GM12878 (cell line): ENCODE measurements around the gene MRPS23. TPM values are rescaled to one million over a fixed set of nuclear protein-coding genes. Genes with fewer than 3 reads are reported as not detected.

ENCODE experiments used
- ATAC-seq: fragments of 200-7000 bp; cut with Tn5 transposase; 3 replicates; pipeline ENCODE4 v1.9.1; 2020; ENCODE audit warnings: mild to moderate bottlenecking, moderate library complexity
- BruUV-seq: library from RNA; stranded (reverse); fragments of 400-500 nt; replicated peaks from 2 replicates; lab custom pipeline; 2021; lab: Mats Ljungman, UMichigan
- CTCF ChIA-PET: fragments of 300-600 bp; sonication (Branson Sonifier 250); formaldehyde crosslinking; extraction: SDS; loops from one replicate; lab custom pipeline; 2021; ENCODE audit warnings: inconsistent platforms; lab: Yijun Ruan, JAX
- POLR2A ChIA-PET: fragments of 350-600 bp; formaldehyde crosslinking; extraction: SDS; loops from one replicate; lab custom pipeline; 2021; ENCODE audit warnings: inconsistent platforms; lab: Charles Lee
- RAD21 ChIA-PET: fragments of 300-600 bp; sonication (Branson Sonifier 250); formaldehyde crosslinking; loops from one replicate; lab custom pipeline; 2023; ENCODE audit warnings: antibody characterized with exemption; ENCODE audit not compliant: unreplicated experiment; lab: Charles Lee
- SMC1A ChIA-PET: fragments of 300-600 bp; sonication (Branson Sonifier 250); formaldehyde crosslinking; loops from one replicate; lab custom pipeline; 2023; ENCODE audit not compliant: unreplicated experiment, uncharacterized antibody; lab: Charles Lee
- DNase-seq: peaks from one replicate; pipeline ENCODE4 v3.0.0-alpha.2; 2011; ENCODE audit warnings: low read depth, low spot score
- FAIRE-seq: peaks from 3 replicates; lab custom pipeline; 2011; peaks lifted over from hg19 to GRCh38; lab: Jason Lieb, UNC
- H2AFZ ChIP-seq: 2 replicates; pipeline ENCODE4 v1.6.0; 2011; ENCODE audit warnings: low read depth, low read length, control low read depth; ENCODE audit not compliant: control insufficient read depth
- H3K27ac ChIP-seq: 2 replicates; pipeline ENCODE4 v1.5.1; 2011; ENCODE audit warnings: control low read depth; ENCODE audit not compliant: control insufficient read depth, insufficient read depth
- H3K27me3 ChIP-seq, 2 experiments: replicated peaks in 1 of 2; 2 replicates each; pipeline versions ENCODE4 v1.6.0 to v1.6.1; 2011; ENCODE audit warnings: low read length in 1 of 2; ENCODE audit not compliant: control insufficient read depth in 2 of 2, insufficient read depth in 2 of 2
- H3K36me3 ChIP-seq, 2 experiments: 2 replicates each; pipeline ENCODE4 v1.5.1; 2011; ENCODE audit warnings: low read length in 1 of 2; ENCODE audit not compliant: control insufficient read depth in 2 of 2, insufficient read depth in 2 of 2
- H3K4me1 ChIP-seq: 2 replicates; pipeline ENCODE4 v1.6.1; 2011; ENCODE audit warnings: mild to moderate bottlenecking, low read length, moderate library complexity, mixed read lengths; ENCODE audit not compliant: control insufficient read depth, insufficient read depth
- H3K4me2 ChIP-seq: 2 replicates; pipeline ENCODE4 v1.6.0; 2011; ENCODE audit warnings: control low read depth; ENCODE audit not compliant: control insufficient read depth, insufficient read depth
- H3K4me3 ChIP-seq: fragments of 200-600 bp; sonication (generic); 2 replicates; pipeline ENCODE4 v1.5.1; 2016
- H3K79me2 ChIP-seq: 2 replicates; pipeline ENCODE4 v1.6.0; 2011; ENCODE audit warnings: low read length; ENCODE audit not compliant: control insufficient read depth, insufficient read depth
- H3K9ac ChIP-seq: 2 replicates; pipeline ENCODE4 v1.8.0; 2011; ENCODE audit warnings: low read length, control low read depth, mixed read lengths; ENCODE audit not compliant: control insufficient read depth, insufficient read depth
- H3K9me3 ChIP-seq: replicated peaks from 3 replicates; pipeline ENCODE4 v1.5.1; 2011; ENCODE audit warnings: mild to moderate bottlenecking, low read length; ENCODE audit not compliant: control insufficient read depth, insufficient read depth
- H4K20me1 ChIP-seq: 2 replicates; pipeline ENCODE4 v1.6.0; 2011; ENCODE audit not compliant: control insufficient read depth, insufficient read depth
- BHLHE40 ChIP-seq, 2 experiments: fragments of 450-650 bp in 1 of 2; IDR thresholded peaks; 2 replicates each; pipeline ENCODE4 v1.6.1; 2011 to 2017; ENCODE audit warnings: low read depth in 2 of 2, borderline replicate concordance in 1 of 2, improper control_type of control experiment in 1 of 2, low read length in 1 of 2, mild to moderate bottlenecking in 1 of 2
- CHD4 ChIP-seq: fragments of 200-600 bp; sonication (generic); IDR thresholded peaks from 2 replicates; pipeline ENCODE4 v1.6.1; 2016; ENCODE audit warnings: mild to moderate bottlenecking
- FOS ChIP-seq: IDR thresholded peaks from 3 replicates; pipeline ENCODE4 v1.6.1; 2011; ENCODE audit warnings: borderline replicate concordance; ENCODE audit not compliant: insufficient read length; ENCODE audit errors: extremely low read depth
- MEF2A ChIP-seq: IDR thresholded peaks from 2 replicates; pipeline ENCODE4 v1.6.1; 2011; ENCODE audit warnings: low read depth, mild to moderate bottlenecking, low read length, moderate library complexity; ENCODE audit not compliant: insufficient read depth
- NFYB ChIP-seq: IDR thresholded peaks from 2 replicates; pipeline ENCODE4 v1.6.1; 2011; ENCODE audit warnings: low read depth, mild to moderate bottlenecking, low read length, improper control_type of control experiment, moderate library complexity; ENCODE audit not compliant: insufficient read depth
- RAD21 ChIP-seq: IDR thresholded peaks from 2 replicates; pipeline ENCODE4 v1.6.1; 2011; ENCODE audit warnings: mild to moderate bottlenecking, low read depth, low read length, moderate library complexity; ENCODE audit not compliant: insufficient read depth
- RAD51 ChIP-seq: fragments of 450-650 bp; IDR thresholded peaks from 2 replicates; pipeline ENCODE4 v1.6.1; 2016; ENCODE audit warnings: moderate library complexity, mild to moderate bottlenecking, inconsistent platforms
- SPI1 ChIP-seq: IDR thresholded peaks from 2 replicates; pipeline ENCODE4 v1.6.1; 2011; ENCODE audit warnings: low read depth, mild to moderate bottlenecking, low read length, moderate library complexity, borderline replicate concordance; ENCODE audit not compliant: insufficient read depth
- STAT1 ChIP-seq: fragments of 450-650 bp; conservative IDR thresholded peaks from 2 replicates; pipeline ENCODE4 v1.6.1; 2014; ENCODE audit warnings: antibody characterized with exemption, mild to moderate bottlenecking
- WRNIP1 ChIP-seq: IDR thresholded peaks from 2 replicates; pipeline ENCODE4 v1.6.1; 2011; ENCODE audit warnings: low read depth, low read length, improper control_type of control experiment, borderline replicate concordance
- WGBS: methylation state at CpG from one replicate; pipeline ENCODE4 v1.1.6; 2016; ENCODE audit warnings: low lambda C conversion rate; ENCODE audit not compliant: insufficient replicate concordance, insufficient coverage; ENCODE audit errors: missing lambda C conversion rate; 5-methylcytosine and 5-hydroxymethylcytosine counted together
- in situ Hi-C: fragments of 300-500 bp; cut with MboI; formaldehyde crosslinking; loops from 9 replicates; pipeline ENCODE4 v1.14.3; 2018; ENCODE audit warnings: mixed read lengths
- intact Hi-C: fragments of 100-400 bp; cut with micrococcal nuclease; formaldehyde crosslinking; loops from one replicate; pipeline ENCODE4 v1.14.2; 2022; ENCODE audit not compliant: unreplicated experiment
- polyA plus RNA-seq, 11 experiments: library from polyadenylated mRNA; depleted of rRNA in 4 of 11; unstranded in 6 of 11; stranded (reverse) in 5 of 11; fragments of >200 nt; fragmentation: Nextera tagmentation in 4 of 11; fragmentation: Illumina TruSeq in 1 of 11; extraction: Ambion mirVana in 4 of 11; extraction: Trizol in 1 of 11; gene quantifications; 1 replicate in 1 of 11; 2 replicates in 10 of 11; pipeline versions ENCODE4 v1.2.1 to v1.2.3, GENCODE V29; 2011 to 2016; ENCODE audit warnings: inconsistent platforms in 2 of 11, missing spikeins in 2 of 11, low read depth in 1 of 11
- total RNA-seq, 4 experiments: library from RNA; depleted of rRNA in 3 of 4; stranded (reverse); fragments of >200 nt in 3 of 4; fragmentation: Illumina TruSeq in 1 of 4; extraction: Trizol in 1 of 4; gene quantifications; 2 replicates each; pipeline versions ENCODE4 v1.2.1 to v1.2.3, GENCODE V29; 2013 to 2021
- TF ChIP-seq, protein P1 (sequence below): fragments of 450-650 bp; formaldehyde crosslinking; IDR thresholded peaks from 2 replicates; pipeline ENCODE4 v1.5.0; 2022; ENCODE audit warnings: mild to moderate bottlenecking, missing genetic modification characterization

The MRPS23 gene
- total and polyA plus RNA-seq, 10 of the 15 experiments (the other 5 are each of a cell fraction or from before 2014, with no cell fraction given), result 65.3 to 237 (median 87.9) TPM

DNA sequence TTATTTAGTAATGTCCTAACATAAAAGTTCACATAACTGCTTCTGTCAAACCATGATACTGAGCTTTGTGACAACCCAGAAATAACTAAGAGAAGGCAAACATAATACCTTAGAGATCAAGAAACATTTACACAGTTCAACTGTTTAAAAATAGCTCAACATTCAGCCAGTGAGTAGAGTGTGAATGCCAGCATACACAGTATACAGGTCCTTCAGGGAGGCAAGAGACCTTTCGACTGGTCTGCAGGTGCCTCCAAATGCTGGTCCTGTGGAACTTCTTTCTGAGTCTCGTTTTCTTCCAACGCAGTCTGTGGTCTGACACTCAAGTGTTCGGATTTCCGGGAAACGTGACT, 10.3 kb downstream of the MRPS23 start:
- Histone ChIP-seq H3K79me2 (no peaks in the 10 kb centered on the region), H2AFZ (no peak overlapping the region), H4K20me1 (no peaks in the 10 kb centered on the region), H3K4me2 (no peak overlapping the region), H3K4me3 (no peak overlapping the region), H3K36me3 (peaks cover 3 to 8% of the 10 kb centered on the region in 2 experiments; a peak in 3 of 4 replicates), H3K27me3 (no peaks in the 10 kb centered on the region), H3K27ac (no peak overlapping the region), H3K9ac (no peak overlapping the region), H3K4me1 (no peaks in the 10 kb centered on the region), H3K9me3 (no peaks in the 10 kb centered on the region)
- SMC1A ChIA-PET, result interaction anchor here (1.2 kb wide), 1 partner anchor 9 kb away, joined by 6 read pairs; the partner anchor contains the start of gene MRPS23
- POLR2A ChIA-PET, result no interaction called here
- CTCF ChIA-PET, result interaction anchor here (1.1 kb wide), 3 partner anchors 10 to 596 kb away, joined by 3 to 5 read pairs (median 3); partner anchors contain the start of gene MRPS23
- intact Hi-C loops (no loop called here), in situ Hi-C loops (loop anchor here (5.0 kb wide), 1 partner anchor 712 kb away; no protein-coding TSS in a partner anchor)
- 97% methylated on average over 6 of the region's 6 CpGs for WGBS
- no peak for ATAC-seq
- no peak for FAIRE-seq
- TF ChIP-seq WRNIP1, result no peak
- no peak for TF ChIP-seq RAD21
- no peak for TF ChIP-seq SPI1
- no peak for DNase-seq
- RAD21 ChIA-PET, result interaction anchor here (1.1 kb wide), 1 partner anchor 711 kb away, joined by 4 read pairs; no protein-coding TSS in a partner anchor
- BruUV-seq, result no TSS peak

DNA sequence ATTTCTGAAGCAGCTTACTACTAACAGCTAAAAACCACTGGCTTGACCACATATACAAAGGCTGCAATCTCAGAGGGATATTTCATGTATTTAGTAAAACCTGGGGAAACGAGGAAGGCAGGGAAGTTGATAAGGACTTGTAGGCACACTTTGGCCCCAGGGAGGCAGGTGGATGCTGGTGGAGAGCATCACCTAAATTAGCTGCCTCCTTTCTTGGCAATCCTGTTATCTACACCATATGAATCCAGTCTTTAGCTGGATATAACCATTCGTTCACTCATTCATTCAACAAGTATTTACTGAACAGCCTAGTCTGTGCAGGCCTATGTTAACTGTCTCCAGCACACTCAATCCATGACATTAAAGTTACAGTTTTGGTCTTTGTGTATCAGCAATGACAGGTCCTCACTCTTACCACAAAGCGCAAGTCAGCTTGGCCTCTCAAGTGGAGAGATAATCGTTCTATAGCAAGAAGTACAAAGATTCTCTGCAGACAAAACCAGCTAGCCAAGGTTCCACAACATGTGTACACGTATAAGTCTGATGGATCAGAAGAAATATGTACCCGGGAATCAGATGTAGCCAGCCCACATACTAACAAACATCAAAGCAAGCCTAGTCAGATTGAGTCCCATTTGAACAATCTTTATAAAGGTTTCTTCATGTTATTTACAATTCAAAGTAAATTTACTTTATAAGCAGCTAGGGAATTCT, 10.8 kb downstream of the MRPS23 start:
- in situ Hi-C loops (loop anchor here (5.0 kb wide), 1 partner anchor 712 kb away; no protein-coding TSS in a partner anchor), intact Hi-C loops (no loop called here)
- Histone ChIP-seq H3K9me3 (no peaks in the 10 kb centered on the region), H3K27ac (no peak overlapping the region), H3K9ac (no peak overlapping the region), H3K36me3 (peaks cover 3 to 8% of the 10 kb centered on the region in 2 experiments; a peak in 3 of 4 replicates), H4K20me1 (no peaks in the 10 kb centered on the region), H3K79me2 (no peaks in the 10 kb centered on the region), H2AFZ (no peak overlapping the region), H3K4me3 (no peak overlapping the region), H3K27me3 (no peaks in the 10 kb centered on the region), H3K4me2 (no peak overlapping the region), H3K4me1 (no peaks in the 10 kb centered on the region)
- POLR2A ChIA-PET, result no interaction called here
- ATAC-seq, result no peak
- no peak for DNase-seq
- no TSS peak for BruUV-seq
- CTCF ChIA-PET, result interaction anchor here (0.6 to 1.1 kb wide), 4 partner anchors 11 to 595 kb away, joined by 3 to 5 read pairs (median 4); partner anchors contain the start of gene MRPS23
- SMC1A ChIA-PET, result interaction anchor here (1.2 kb wide), 1 partner anchor 10 kb away, joined by 6 read pairs; the partner anchor contains the start of gene MRPS23
- 79% methylated on average over 6 of the region's 6 CpGs for whole genome bisulfite sequencing
- RAD21 ChIA-PET, result interaction anchor here (1.0 to 1.1 kb wide), 2 partner anchors 15 to 711 kb away, joined by 3 to 4 read pairs; no protein-coding TSS in a partner anchor
- no peak for FAIRE-seq
- TF ChIP-seq STAT1 (no peak), MEF2A (no peak), RAD21 (no peak), CHD4 (no peak), RAD51 (no peak), SPI1 (no peak), BHLHE40 (IDR thresholded peaks at IDR 0.05; ENCODE audit: borderline replicate concordance in 1 of 2, low read depth in 2 of 2, low read length in 1 of 2) (no peak), FOS (no peak), NFYB (no peak)
- TF ChIP-seq, protein P1, sequence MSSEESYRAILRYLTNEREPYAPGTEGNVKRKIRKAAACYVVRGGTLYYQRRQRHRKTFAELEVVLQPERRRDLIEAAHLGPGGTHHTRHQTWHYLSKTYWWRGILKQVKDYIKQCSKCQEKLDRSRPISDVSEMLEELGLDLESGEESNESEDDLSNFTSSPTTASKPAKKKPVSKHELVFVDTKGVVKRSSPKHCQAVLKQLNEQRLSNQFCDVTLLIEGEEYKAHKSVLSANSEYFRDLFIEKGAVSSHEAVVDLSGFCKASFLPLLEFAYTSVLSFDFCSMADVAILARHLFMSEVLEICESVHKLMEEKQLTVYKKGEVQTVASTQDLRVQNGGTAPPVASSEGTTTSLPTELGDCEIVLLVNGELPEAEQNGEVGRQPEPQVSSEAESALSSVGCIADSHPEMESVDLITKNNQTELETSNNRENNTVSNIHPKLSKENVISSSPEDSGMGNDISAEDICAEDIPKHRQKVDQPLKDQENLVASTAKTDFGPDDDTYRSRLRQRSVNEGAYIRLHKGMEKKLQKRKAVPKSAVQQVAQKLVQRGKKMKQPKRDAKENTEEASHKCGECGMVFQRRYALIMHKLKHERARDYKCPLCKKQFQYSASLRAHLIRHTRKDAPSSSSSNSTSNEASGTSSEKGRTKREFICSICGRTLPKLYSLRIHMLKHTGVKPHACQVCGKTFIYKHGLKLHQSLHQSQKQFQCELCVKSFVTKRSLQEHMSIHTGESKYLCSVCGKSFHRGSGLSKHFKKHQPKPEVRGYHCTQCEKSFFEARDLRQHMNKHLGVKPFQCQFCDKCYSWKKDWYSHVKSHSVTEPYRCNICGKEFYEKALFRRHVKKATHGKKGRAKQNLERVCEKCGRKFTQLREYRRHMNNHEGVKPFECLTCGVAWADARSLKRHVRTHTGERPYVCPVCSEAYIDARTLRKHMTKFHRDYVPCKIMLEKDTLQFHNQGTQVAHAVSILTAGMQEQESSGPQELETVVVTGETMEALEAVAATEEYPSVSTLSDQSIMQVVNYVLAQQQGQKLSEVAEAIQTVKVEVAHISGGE (CRISPR knock-in tag), result no peak
